H1 (cell line): ENCODE results near the gene DCAF16. TPM values are rescaled to one million over a fixed set of nuclear protein-coding genes. Genes with fewer than 3 reads are reported as not detected.

Experiments used
- CTCF ChIA-PET: fragments of 300-600 bp; sonication (Branson Sonifier 250); formaldehyde crosslinking; loops from one replicate; lab custom pipeline; 2021; ENCODE audit not compliant: partially characterized antibody; lab: Charles Lee
- POLR2A ChIA-PET: fragments of 300-600 bp; sonication (Branson Sonifier 250); formaldehyde crosslinking; loops from one replicate; lab custom pipeline; 2021; ENCODE audit warnings: inconsistent platforms; ENCODE audit not compliant: partially characterized antibody; lab: Charles Lee
- DNase-seq, 2 experiments: peaks; one replicate each; pipeline versions ENCODE4 v3.0.0 to v3.0.0-alpha.2; 2010 to 2022; ENCODE audit warnings: low spot score in 2 of 2, low read depth in 1 of 2, mixed read lengths in 1 of 2
- FAIRE-seq: peaks from 2 replicates; lab custom pipeline; 2011; peaks lifted over from hg19 to GRCh38; lab: Jason Lieb, UNC
- H2AFZ ChIP-seq: 2 replicates; pipeline ENCODE4 v1.8.1; 2012; ENCODE audit warnings: low read length, inconsistent platforms
- H2AK5ac ChIP-seq: 2 replicates; pipeline ENCODE4 v1.6.1; 2013; ENCODE audit warnings: low read depth, low read length
- H2BK120ac ChIP-seq: replicated peaks from 2 replicates; pipeline ENCODE3; 2013; ENCODE audit warnings: low read depth, low read length, inconsistent platforms
- H2BK12ac ChIP-seq: 2 replicates; pipeline ENCODE4 v1.6.1; 2013; ENCODE audit warnings: low read depth, low read length
- H2BK15ac ChIP-seq: 2 replicates; pipeline ENCODE4 v1.6.1; 2013; ENCODE audit warnings: low read length
- H2BK20ac ChIP-seq: 2 replicates; pipeline ENCODE4 v1.6.1; 2013; ENCODE audit warnings: low read length
- H2BK5ac ChIP-seq: 2 replicates; pipeline ENCODE4 v1.6.1; 2013; ENCODE audit warnings: low read depth, low read length
- H3K14ac ChIP-seq: 2 replicates; pipeline ENCODE4 v1.6.1; 2013; ENCODE audit warnings: inconsistent platforms; ENCODE audit not compliant: insufficient read length
- H3K18ac ChIP-seq: 2 replicates; pipeline ENCODE4 v1.6.1; 2013; ENCODE audit warnings: low read length; ENCODE audit errors: extremely low read depth
- H3K23ac ChIP-seq: 2 replicates; pipeline ENCODE4 v1.6.1; 2013; ENCODE audit warnings: inconsistent platforms; ENCODE audit not compliant: insufficient read length
- H3K23me2 ChIP-seq: 2 replicates; pipeline ENCODE4 v1.6.1; 2013; ENCODE audit warnings: low read depth, low read length
- H3K27ac ChIP-seq: 2 replicates; pipeline ENCODE4 v1.6.1; 2011; ENCODE audit warnings: low read depth, low read length, inconsistent platforms
- H3K27me3 ChIP-seq, 4 experiments: replicated peaks in 1 of 4; 1 replicate in 1 of 4; 2 replicates in 3 of 4; pipeline versions ENCODE4 v1.6.1 to v1.8.1; 2011 to 2013; ENCODE audit warnings: low read length in 3 of 4, mild to moderate bottlenecking in 3 of 4, inconsistent platforms in 2 of 4, mixed read lengths in 2 of 4, moderate library complexity in 1 of 4; ENCODE audit not compliant: control insufficient read depth in 3 of 4, insufficient read depth in 3 of 4; ENCODE audit errors: extremely low read depth in 1 of 4
- H3K36me3 ChIP-seq, 4 experiments: 2 replicates each; pipeline versions ENCODE4 v1.6.1 to v1.8.1; 2011 to 2013; ENCODE audit warnings: mild to moderate bottlenecking in 4 of 4, low read length in 3 of 4, moderate library complexity in 2 of 4, control low read depth in 1 of 4, inconsistent platforms in 1 of 4; ENCODE audit not compliant: insufficient read depth in 4 of 4, control insufficient read depth in 2 of 4
- H3K4ac ChIP-seq: replicated peaks from 2 replicates; pipeline ENCODE3; 2013; ENCODE audit warnings: low read length, low read depth, mixed read lengths, inconsistent platforms; ENCODE audit not compliant: insufficient read length
- H3K4me1 ChIP-seq, 4 experiments: replicated peaks in 1 of 4; 1 replicate in 1 of 4; 2 replicates in 3 of 4; pipeline versions ENCODE4 v1.6.1 to v1.8.1; 2011 to 2013; ENCODE audit warnings: low read length in 3 of 4, inconsistent platforms in 2 of 4, mixed read lengths in 1 of 4; ENCODE audit not compliant: insufficient read depth in 4 of 4, control insufficient read depth in 3 of 4
- H3K4me2 ChIP-seq, 2 experiments: 2 replicates each; pipeline versions ENCODE4 v1.6.1 to v1.8.1; 2011 to 2013; ENCODE audit warnings: low read depth in 2 of 2, low read length in 2 of 2, control low read depth in 1 of 2, inconsistent platforms in 1 of 2, mild to moderate bottlenecking in 1 of 2; ENCODE audit not compliant: insufficient read depth in 1 of 2
- H3K4me3 ChIP-seq, 4 experiments: fragments of 200-600, 300-600 bp in 1 of 4; sonication (generic), shearing (Covaris generic), sonication (Bioruptor Twin) in 1 of 4; 2 replicates each; pipeline versions ENCODE4 v1.5.1 to v1.8.1; 2011 to 2016; ENCODE audit warnings: low read length in 4 of 4, low read depth in 3 of 4, control low read depth in 2 of 4, inconsistent platforms in 2 of 4, mild to moderate bottlenecking in 2 of 4, mixed read lengths in 1 of 4, moderate library complexity in 1 of 4; ENCODE audit not compliant: insufficient read depth in 2 of 4; ENCODE audit errors: extremely low read depth in 1 of 4
- H3K56ac ChIP-seq: replicated peaks from 2 replicates; pipeline ENCODE3; 2013; ENCODE audit warnings: low read depth, mild to moderate bottlenecking, mixed read lengths, low read length, inconsistent platforms; ENCODE audit not compliant: insufficient read length
- H3K79me1 ChIP-seq: 2 replicates; pipeline ENCODE4 v1.6.1; 2013; ENCODE audit warnings: low read depth, low read length, control low read depth
- H3K79me2 ChIP-seq, 2 experiments: 2 replicates each; pipeline versions ENCODE4 v1.6.1 to v1.8.1; 2012 to 2013; ENCODE audit warnings: low read length in 2 of 2, mild to moderate bottlenecking in 2 of 2, inconsistent platforms in 1 of 2; ENCODE audit not compliant: insufficient read depth in 2 of 2, control insufficient read depth in 1 of 2
- H3K9ac ChIP-seq, 4 experiments: replicated peaks in 1 of 4; 1 replicate in 1 of 4; 2 replicates in 3 of 4; pipeline versions ENCODE4 v1.6.1 to v1.8.1; 2011 to 2013; ENCODE audit warnings: low read depth in 3 of 4, low read length in 3 of 4, control low read depth in 2 of 4, mild to moderate bottlenecking in 2 of 4, moderate library complexity in 2 of 4, inconsistent platforms in 1 of 4; ENCODE audit errors: extremely low read depth in 1 of 4
- H3K9me3 ChIP-seq, 2 experiments: 2 replicates each; pipeline versions ENCODE4 v1.6.1 to v1.8.1; 2012 to 2013; ENCODE audit warnings: mild to moderate bottlenecking in 2 of 2, moderate library complexity in 2 of 2, control low read depth in 1 of 2, inconsistent platforms in 1 of 2, low read depth in 1 of 2, low read length in 1 of 2, mixed read lengths in 1 of 2; ENCODE audit not compliant: insufficient read depth in 2 of 2
- H4K20me1 ChIP-seq, 2 experiments: replicated peaks in 1 of 2; 2 replicates each; pipeline versions ENCODE3 to v1.8.1; 2011 to 2013; ENCODE audit warnings: inconsistent platforms in 2 of 2, low read length in 2 of 2, mild to moderate bottlenecking in 1 of 2; ENCODE audit not compliant: insufficient read depth in 2 of 2, control insufficient read depth in 1 of 2
- H4K5ac ChIP-seq: 2 replicates; pipeline ENCODE4 v1.6.1; 2013; ENCODE audit warnings: low read length, low read depth, mixed read lengths, inconsistent platforms; ENCODE audit not compliant: insufficient read length
- H4K8ac ChIP-seq: 2 replicates; pipeline ENCODE4 v1.8.0; 2013; ENCODE audit warnings: mild to moderate bottlenecking, moderate library complexity, low read length, inconsistent platforms; ENCODE audit not compliant: insufficient read depth; ENCODE audit errors: extremely low read depth
- H4K91ac ChIP-seq: replicated peaks from 2 replicates; pipeline ENCODE3; 2013; ENCODE audit warnings: low read length, mixed read lengths, inconsistent platforms; ENCODE audit not compliant: insufficient read length
- ATF2 ChIP-seq: IDR thresholded peaks from 2 replicates; pipeline ENCODE4 v1.6.1; 2012; ENCODE audit warnings: low read length, inconsistent platforms
- ATF3 ChIP-seq: IDR thresholded peaks from 2 replicates; pipeline ENCODE4 v1.6.1; 2011; ENCODE audit warnings: low read depth, mild to moderate bottlenecking, low read length; ENCODE audit not compliant: insufficient read depth
- CEBPB ChIP-seq: IDR thresholded peaks from 2 replicates; pipeline ENCODE4 v1.6.1; 2012; ENCODE audit warnings: low read depth, low read length
- EGR1 ChIP-seq: IDR thresholded peaks from 2 replicates; pipeline ENCODE4 v1.6.1; 2011; ENCODE audit warnings: low read depth, low read length, borderline replicate concordance
- EZH2 ChIP-seq: fragments of 200-600 bp; sonication (generic); IDR thresholded peaks from 2 replicates; pipeline ENCODE4 v1.7.1; 2012; ENCODE audit warnings: low read depth, mild to moderate bottlenecking, moderate library complexity, low read length, inconsistent platforms; ENCODE audit not compliant: severe bottlenecking
- NANOG ChIP-seq: IDR thresholded peaks from 2 replicates; pipeline ENCODE4 v1.6.1; 2011; ENCODE audit warnings: low read length, low read depth, mild to moderate bottlenecking, inconsistent platforms; ENCODE audit not compliant: insufficient read depth, poor library complexity, severe bottlenecking
- POLR2A ChIP-seq, 2 experiments: IDR thresholded peaks; 1 replicate in 1 of 2; 2 replicates in 1 of 2; pipeline ENCODE4 v1.6.1; 2011; ENCODE audit warnings: low read depth in 2 of 2, low read length in 2 of 2, mild to moderate bottlenecking in 2 of 2; ENCODE audit errors: control extremely low read depth in 1 of 2
- POLR2AphosphoS5 ChIP-seq: IDR thresholded peaks from 2 replicates; pipeline ENCODE4 v1.6.1; 2011; ENCODE audit warnings: low read depth, low read length
- SP2 ChIP-seq: IDR thresholded peaks from 2 replicates; pipeline ENCODE4 v1.6.1; 2012; ENCODE audit warnings: mild to moderate bottlenecking, low read length, inconsistent platforms
- TAF7 ChIP-seq: optimal IDR thresholded peaks from 2 replicates; pipeline ENCODE3; 2011; ENCODE audit warnings: low read depth, mild to moderate bottlenecking, inconsistent platforms, low read length, moderate library complexity, borderline replicate concordance
- TBP ChIP-seq: IDR thresholded peaks from 2 replicates; pipeline ENCODE4 v1.6.1; 2011; ENCODE audit warnings: low read depth, low read length, improper control_type of control experiment
- TEAD4 ChIP-seq: IDR thresholded peaks from 2 replicates; pipeline ENCODE4 v1.6.1; 2012; ENCODE audit warnings: low read depth, low read length, inconsistent platforms, mixed read lengths
- WGBS, 2 experiments: shearing (Covaris generic) in 1 of 2; methylation state at CpG; one replicate each; pipeline versions ENCODE4 v1.1.6 to v1.1.7; 2013 to 2015; ENCODE audit warnings: low lambda C conversion rate in 2 of 2, mixed read lengths in 2 of 2, inconsistent platforms in 1 of 2, low coverage in 1 of 2, missing lambda C conversion rate in 1 of 2; ENCODE audit not compliant: insufficient replicate concordance in 2 of 2, insufficient coverage in 1 of 2, insufficient read length in 1 of 2; ENCODE audit errors: extremely low coverage in 1 of 2, missing lambda C conversion rate in 1 of 2; 5-methylcytosine and 5-hydroxymethylcytosine counted together
- polyA plus RNA-seq, 7 experiments: library from polyadenylated mRNA; depleted of rRNA in 3 of 7; stranded (reverse) in 5 of 7; unstranded in 2 of 7; fragments of >200 nt in 5 of 7; fragments of 200-250 nt in 2 of 7; gene quantifications; 1 replicate in 5 of 7; 2 replicates in 1 of 7; 4 replicates in 1 of 7; pipeline versions ENCODE4 v1.2.1 to v1.2.3, GENCODE V29; 2011 to 2013; ENCODE audit warnings: missing spikeins in 2 of 7, mixed read lengths in 2 of 7
- total RNA-seq: library from RNA; stranded (reverse); fragmentation: NEBNext Ultra II Directional; extraction: Animal tissue kit (Norgen Biotek cat#: 25700); gene quantifications from 2 replicates; pipeline ENCODE4 v1.2.1, GENCODE V29; 2021

DCAF16 gene
- total and polyA plus RNA-seq, 2 of the 8 experiments (the other 6 are each of a cell fraction or from before 2014, with no cell fraction given): 26.5 to 55.7 TPM

GRCh38 chr4:17805580-17806155, 4.9 kb downstream of the DCAF16 start:
- H3K4me2 ChIP-seq: no peak overlapping the region
- no peak overlapping the region for H4K5ac ChIP-seq
- H3K9ac ChIP-seq: no peak overlapping the region
- no peak overlapping the region for H2BK5ac ChIP-seq
- peaks cover 15 to 38% (median 31%) of the 10 kb centered on the region in 4 experiments for H3K36me3 ChIP-seq
- H3K79me2 ChIP-seq: peaks cover 10 to 76% of the 10 kb centered on the region in 2 experiments
- H3K9me3 ChIP-seq: no peaks in the 10 kb centered on the region
- no peak overlapping the region for H2AK5ac ChIP-seq
- no peak overlapping the region for H2BK12ac ChIP-seq
- H4K20me1 ChIP-seq: peaks cover 15 to 25% of the 10 kb centered on the region in 2 experiments
- peaks cover 4% of the 10 kb centered on the region; the same call in 1 of the 2 replicates for H3K79me1 ChIP-seq
- no peak overlapping the region for H3K14ac ChIP-seq
- H3K27me3 ChIP-seq: no peaks in the 10 kb centered on the region
- no peak overlapping the region for H3K4ac ChIP-seq
- 95% methylated on average over 3 of the region's 3 CpGs; no CpG with 5 or more reads in 1 of the 2 experiments for WGBS, 2 experiments
- H4K8ac ChIP-seq: no peak overlapping the region
- no peak for DNase-seq
- CTCF ChIA-PET: interaction anchor here (0.6 to 1.6 kb wide), 6 partner anchors 11 to 921 kb away, joined by 3 to 5 read pairs (median 4); no protein-coding TSS in a partner anchor
- no peak overlapping the region for H3K23ac ChIP-seq
- peaks cover 2 to 6% (median 4%) of the 10 kb centered on the region in 4 experiments; a peak in 5 of 7 replicates for H3K4me1 ChIP-seq
- H2AFZ ChIP-seq: no peak overlapping the region
- H2BK20ac ChIP-seq: no peak overlapping the region
- no peak overlapping the region for H3K18ac ChIP-seq
- no peak overlapping the region for H3K4me3 ChIP-seq
- no peak overlapping the region for H2BK120ac ChIP-seq
- no peak for FAIRE-seq
- no peak overlapping the region for H3K56ac ChIP-seq
- H4K91ac ChIP-seq: no peak overlapping the region
- POLR2A ChIA-PET: no interaction called here
- H3K27ac ChIP-seq: no peak overlapping the region
- no peak overlapping the region for H2BK15ac ChIP-seq
- 0 out of 2 replicates have a peak, but pooled peaks cover 2% of the 10 kb centered on the region for H3K23me2 ChIP-seq
- TF ChIP-seq NANOG (no peak), ATF3 (no peak), EZH2 (no peak), POLR2AphosphoS5 (no peak), ATF2 (no peak), TAF7 (no peak), POLR2A (IDR thresholded peaks at IDR 0.05; ENCODE audit: control extremely low read depth in 1 of 2, low read depth in 2 of 2, low read length in 2 of 2) (no peak), CEBPB (no peak), EGR1 (no peak), TBP (no peak), TEAD4 (no peak), SP2 (no peak)
